CD4-positive, alpha-beta T cell treated with Interleukin-10 for 1 hour (primary cell): ENCODE measurements around the gene KCNMA1.
A peak's percentile ranks its signal among the peaks of the same experiment; 100 is the strongest.

Source experiments
- DNase-seq: peaks from one replicate; pipeline ENCODE4 v3.0.0-alpha.2; 2020

Gene KCNMA1

DNA sequence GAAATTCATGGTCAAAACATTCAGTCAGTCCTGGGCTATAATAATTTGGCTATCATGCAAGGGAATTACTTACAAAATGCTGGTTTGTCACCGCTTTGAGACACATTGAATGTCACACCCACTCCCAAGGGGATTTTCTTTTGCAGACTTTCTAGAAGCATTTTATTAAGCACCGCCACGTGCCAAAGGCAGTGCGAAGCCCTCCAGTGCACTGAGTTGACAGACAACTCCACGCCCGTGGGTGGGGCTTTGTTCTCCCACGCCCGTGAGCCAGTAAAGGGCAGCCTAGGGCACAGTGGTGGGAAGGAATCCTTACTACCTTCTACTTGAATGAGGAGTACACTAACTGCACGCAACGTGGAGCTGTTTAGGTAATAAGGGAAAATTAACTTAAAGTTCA is 515.8 kb downstream of the KCNMA1 start:
- no peak for DNase-seq

DNA sequence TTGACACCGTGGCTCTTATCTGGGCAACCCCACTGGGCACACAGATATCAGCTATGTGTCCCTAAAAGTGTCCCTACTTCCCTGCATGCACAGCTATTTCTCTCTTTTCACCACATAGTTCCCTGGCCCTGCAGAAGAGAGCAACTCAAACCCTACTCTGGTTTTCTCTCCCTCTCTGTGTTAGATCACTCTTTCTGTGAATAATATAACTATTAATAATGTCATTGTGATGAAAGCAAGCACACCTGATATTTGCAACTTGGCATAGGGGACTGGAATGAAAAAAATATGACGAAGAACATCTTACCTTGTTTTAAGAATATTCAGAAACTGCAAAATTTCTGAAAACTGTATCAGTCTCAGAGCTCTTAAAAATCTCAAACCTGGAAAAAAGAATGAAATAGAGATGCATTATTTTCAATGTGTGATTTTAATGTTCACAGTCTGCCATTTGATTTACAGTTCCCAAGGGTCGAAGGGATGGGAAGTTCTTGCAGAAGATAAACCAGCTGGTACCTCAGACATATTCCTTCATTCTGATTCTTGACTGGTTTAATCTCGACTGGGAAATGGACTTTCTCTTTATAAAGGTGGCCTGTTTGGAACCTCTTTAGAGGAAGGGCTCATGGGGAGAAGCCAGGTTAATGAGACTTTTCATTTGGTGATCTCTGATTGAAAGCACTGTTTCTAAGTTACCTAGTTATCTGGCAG is 516.8 kb downstream of the KCNMA1 start:
- DNase-seq, result no peak

GRCh38 chr10:77120012-77120411 is 517.6 kb downstream of the KCNMA1 start:
- no peak for DNase-seq

DNA sequence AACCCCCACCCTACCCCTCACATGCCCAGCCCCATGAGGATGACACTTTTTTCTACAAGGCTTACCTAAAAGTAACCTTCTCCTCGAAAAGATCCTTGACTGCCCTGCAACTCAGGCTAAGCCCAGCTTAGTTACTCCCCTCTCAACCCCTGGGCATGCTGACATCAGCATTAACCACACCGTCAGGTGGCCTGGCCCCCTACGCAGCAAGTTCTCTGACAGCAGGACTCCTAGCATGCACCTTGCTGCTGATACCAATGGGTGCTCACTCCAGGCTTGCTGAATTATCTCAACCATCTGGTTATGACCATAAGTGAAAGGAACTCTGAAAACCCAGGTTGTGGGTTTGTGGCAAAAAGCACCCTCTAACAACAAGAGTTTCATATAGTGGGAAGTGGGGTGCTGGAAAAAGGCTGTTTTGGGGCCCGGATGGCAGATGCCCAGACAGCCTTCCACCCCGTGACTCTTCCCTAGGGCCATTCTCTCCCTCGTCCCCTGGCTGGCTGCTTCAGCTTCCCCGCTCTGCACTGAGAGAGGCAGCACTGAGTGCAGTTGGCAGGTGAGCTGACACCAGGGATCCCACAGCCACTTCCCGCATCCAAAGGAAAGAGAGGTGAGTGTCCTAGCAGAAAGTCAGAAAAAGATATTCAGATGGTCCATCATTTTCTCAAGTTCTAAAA is 518.9 kb downstream of the KCNMA1 start:
- no peak for DNase-seq

DNA sequence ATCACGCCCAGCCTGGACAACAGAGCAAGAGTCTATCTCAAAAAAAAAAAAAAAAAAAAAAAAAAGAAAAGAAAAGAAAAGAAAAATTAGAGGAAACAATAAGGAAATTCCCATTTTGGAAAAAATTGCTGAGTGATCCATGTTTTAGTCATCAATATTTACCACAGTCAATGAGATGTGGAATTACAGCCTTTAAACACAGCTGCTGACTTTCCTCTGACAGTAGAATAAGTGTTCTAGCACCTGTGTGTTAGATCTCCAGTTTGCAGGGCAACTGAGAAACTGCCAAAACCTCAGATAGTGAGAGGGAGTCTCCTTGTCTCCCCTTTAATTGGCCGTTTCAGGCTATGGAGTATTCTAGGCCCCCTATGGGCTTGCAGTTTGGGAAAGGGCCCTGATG is 520.1 kb downstream of the KCNMA1 start:
- no peak for DNase-seq

DNA sequence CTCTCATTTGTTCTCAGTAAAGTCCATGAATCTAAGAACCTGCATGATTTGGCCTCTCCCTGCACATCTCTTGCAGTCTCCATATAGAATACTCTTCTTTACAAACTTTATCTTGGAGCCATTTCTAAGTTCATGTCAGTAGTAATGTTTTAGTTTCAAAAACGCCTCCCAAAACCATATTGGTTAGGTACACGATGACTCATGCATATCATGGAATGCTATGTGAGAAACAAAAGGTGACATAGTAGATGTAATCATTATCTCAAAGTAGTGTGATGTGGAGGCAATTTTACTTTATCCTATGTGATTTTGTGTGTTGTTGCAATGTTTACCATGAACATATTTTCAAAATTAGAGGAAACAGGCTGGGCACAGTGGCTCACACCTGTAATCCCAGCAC is 520.7 kb downstream of the KCNMA1 start:
- DNase-seq, result no peak

GRCh38 chr10:77114181-77114821 is 523.3 kb downstream of the KCNMA1 start:
- DNase-seq, result no peak

- DNase-seq, result peak; percentile 23
Observed at GRCh38 chr10:77111611-77112550, 525.7 kb downstream of the KCNMA1 start.

DNA sequence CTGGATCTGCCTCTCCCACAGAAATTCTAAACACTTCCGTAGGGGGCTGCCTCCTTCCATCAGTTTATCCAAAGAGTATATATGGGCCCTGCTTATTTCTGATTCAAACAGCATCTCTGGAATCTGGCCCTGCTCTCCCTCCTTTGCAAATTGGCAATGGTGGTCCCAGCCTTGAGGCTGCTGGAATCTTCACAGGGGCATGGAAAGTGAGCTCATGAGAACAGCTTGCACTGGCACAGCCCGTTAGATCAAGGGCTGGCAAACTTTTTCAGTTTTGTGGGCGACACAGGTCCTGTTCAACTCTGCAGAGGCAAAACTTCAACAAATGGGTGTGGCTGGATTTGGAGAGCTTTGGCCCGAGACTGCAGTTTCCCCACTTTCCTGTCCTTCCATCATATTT is 526.9 kb downstream of the KCNMA1 start:
- no peak for DNase-seq

GRCh38 chr10:77109351-77109994 is 528.1 kb downstream of the KCNMA1 start:
- DNase-seq, result no peak

DNA sequence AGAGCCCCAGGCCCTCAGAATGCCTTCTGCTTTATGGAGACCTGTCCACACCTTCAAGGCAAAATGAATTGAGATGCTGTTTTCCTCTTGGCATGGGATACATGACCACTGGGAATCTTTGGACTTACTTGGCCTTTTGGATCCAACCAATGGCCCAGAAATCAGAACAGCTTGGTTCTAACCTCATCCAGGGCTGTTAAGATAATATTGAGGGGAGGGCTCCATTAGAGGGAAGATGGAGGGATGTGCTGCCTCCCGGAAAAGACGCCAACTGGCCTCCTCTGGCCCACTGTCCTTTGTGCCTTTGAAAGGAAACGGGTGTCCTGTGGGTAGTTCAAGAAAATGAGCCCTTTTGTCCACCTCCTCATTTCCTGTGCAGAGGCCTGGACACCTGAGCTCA is 530.9 kb downstream of the KCNMA1 start:
- DNase-seq, result no peak

DNA sequence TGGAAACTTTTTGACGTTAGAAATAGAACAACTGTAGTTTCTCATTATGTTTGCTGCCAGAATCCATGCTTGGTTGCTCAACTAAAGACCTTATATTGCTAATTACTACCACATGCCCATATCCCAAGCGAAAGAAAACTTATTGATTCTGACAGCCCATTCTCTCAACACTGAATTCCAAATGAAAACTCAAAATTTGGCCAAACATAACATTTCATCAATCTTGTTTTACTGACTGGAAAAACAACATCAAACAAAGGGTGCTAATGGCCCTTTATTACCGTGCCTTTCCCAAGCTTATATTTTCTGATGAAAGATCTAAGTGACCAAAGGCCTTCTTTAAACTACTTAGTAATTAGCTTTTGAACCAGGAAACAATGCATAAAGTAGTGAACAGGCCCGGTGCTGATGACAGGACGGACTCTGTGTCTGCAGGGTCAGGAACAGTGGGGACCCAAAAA is 531.8 kb downstream of the KCNMA1 start:
- DNase-seq, result no peak

- DNase-seq, result no peak
Observed at GRCh38 chr10:77104459-77104980, 533.1 kb downstream of the KCNMA1 start.

GRCh38 chr10:77103213-77103612 is 534.4 kb downstream of the KCNMA1 start:
- DNase-seq, result no peak

- no peak for DNase-seq
Observed at GRCh38 chr10:77101341-77101740, 536.3 kb downstream of the KCNMA1 start.

- no peak for DNase-seq
Observed at GRCh38 chr10:77099136-77099535, 538.5 kb downstream of the KCNMA1 start.

GRCh38 chr10:77097625-77098024 is 540.0 kb downstream of the KCNMA1 start:
- DNase-seq, result no peak

DNA sequence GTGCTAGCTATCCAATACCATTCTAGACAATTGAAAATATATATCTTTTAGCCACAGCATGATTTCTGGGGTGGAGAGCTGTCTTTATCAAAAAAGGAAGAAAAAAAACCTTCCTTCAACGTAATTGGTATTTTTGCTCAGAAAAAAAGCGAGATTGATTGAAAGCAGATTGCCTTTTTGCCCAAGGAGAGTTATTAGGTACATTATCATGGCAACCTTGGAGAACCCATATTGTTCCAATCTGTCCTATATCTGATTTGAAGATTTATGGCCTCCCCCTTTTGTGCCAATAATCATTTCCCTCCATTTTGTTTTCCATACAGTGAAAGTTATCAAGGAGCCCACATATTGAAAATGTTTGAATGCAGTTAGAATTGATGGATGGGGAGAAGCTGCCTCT is 544.5 kb downstream of the KCNMA1 start:
- no peak for DNase-seq

DNA sequence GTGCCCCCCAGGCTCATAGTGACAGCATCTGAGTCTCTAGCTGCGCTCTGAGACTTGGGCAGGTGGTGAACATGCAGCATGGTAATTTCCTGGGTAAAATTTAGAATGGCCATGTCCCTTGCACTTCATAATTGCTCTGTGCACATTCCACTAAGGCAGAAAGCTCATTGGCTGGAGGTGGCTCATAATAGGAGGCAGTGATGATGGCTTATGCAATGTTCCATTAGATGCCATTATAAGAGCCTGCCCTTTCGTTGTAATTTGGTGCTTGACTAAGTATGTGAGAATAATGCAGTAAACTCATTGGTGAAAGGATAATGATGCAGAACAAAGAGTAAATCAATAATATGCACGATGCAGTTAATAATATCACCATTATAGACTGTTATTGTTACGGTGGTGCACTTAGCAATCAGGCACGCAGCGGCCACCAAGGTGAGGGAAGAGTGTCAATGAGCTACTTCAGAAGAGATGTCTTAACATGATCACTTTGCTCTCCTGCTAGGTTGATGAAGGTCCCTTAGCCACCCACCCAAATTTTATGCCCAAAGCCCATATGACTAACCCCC is 545.9 kb downstream of the KCNMA1 start:
- DNase-seq, result no peak

- no peak for DNase-seq
Observed at GRCh38 chr10:77090381-77091356, 546.9 kb downstream of the KCNMA1 start.

GRCh38 chr10:77087366-77087765 is 550.2 kb downstream of the KCNMA1 start:
- DNase-seq, result no peak
